ENCODE data around the gene CMTM7.
"Not testable (repeated sequence)": the region's sequence is repeated elsewhere in the genome, so short reads cannot be mapped to it uniquely, and the experiment has no call there.

DNA sequence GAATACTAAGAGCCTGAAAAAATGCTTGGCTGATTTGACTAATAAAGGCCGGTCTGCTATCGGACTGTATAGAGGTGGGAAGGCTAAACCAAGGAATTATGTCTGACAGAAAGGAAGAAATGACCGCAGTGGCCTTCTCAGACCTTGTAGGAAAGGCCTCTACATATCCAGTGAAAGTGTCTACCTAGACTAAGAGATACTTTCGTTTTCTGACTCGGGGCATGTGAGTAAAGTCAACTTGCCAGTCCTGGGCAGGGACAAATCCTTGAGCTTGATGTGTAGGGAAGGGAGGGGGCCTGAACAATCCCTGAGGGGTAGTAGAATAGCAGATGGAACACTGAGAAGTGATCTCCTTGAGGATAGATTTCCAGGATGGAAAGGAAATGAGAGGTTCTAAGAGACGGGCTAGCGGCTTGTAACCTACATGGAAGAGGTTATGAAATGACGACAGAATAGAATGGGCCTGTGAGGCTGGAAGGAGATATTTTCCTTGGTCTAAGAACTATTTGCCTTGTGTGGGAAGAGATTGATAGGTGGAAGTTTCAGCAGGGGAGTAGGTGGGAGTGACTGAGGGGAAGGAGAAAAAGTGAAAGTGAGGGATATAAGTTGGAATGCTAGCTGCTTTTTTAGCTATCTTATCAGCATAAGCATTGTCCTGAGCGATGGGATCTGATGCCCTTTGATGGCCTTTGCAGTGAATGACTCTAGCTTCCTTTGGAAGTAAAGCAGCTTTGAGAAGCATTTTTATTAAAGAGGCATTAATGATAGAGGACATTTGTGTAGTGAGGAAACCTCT lies 70.7 kb downstream of the CMTM7 start:
- not testable (repeated sequence) for TF ChIP-seq ZNF431 (CRISPR knock-in tag; IDR thresholded peaks at IDR 0.05); ZNF282 (CRISPR knock-in tag; IDR thresholded peaks at IDR 0.05); ZNF274 (IDR thresholded peaks at IDR 0.05; ENCODE audit: borderline replicate concordance, low read depth, low read length); XRCC4 (IDR thresholded peaks at IDR 0.05; ENCODE audit: extremely low read depth, insufficient read depth, insufficient read length)
- TF ChIP-seq, protein P1, sequence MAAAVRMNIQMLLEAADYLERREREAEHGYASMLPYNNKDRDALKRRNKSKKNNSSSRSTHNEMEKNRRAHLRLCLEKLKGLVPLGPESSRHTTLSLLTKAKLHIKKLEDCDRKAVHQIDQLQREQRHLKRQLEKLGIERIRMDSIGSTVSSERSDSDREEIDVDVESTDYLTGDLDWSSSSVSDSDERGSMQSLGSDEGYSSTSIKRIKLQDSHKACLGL (CRISPR knock-in tag; IDR thresholded peaks at IDR 0.05; ENCODE audit: borderline replicate concordance, poor library complexity, severe bottlenecking) = not testable (repeated sequence)

Data from K562 (cell line).